NCI-H1694 treated with DMSO at 0.1 percent for 48 hours (cell line): ENCODE results near the gene HARBI1.

Experiments used
- DNase-seq: peaks from one replicate; lab custom pipeline; 2025; lab: John Stamatoyannopoulos, UW

Gene HARBI1

DNA sequence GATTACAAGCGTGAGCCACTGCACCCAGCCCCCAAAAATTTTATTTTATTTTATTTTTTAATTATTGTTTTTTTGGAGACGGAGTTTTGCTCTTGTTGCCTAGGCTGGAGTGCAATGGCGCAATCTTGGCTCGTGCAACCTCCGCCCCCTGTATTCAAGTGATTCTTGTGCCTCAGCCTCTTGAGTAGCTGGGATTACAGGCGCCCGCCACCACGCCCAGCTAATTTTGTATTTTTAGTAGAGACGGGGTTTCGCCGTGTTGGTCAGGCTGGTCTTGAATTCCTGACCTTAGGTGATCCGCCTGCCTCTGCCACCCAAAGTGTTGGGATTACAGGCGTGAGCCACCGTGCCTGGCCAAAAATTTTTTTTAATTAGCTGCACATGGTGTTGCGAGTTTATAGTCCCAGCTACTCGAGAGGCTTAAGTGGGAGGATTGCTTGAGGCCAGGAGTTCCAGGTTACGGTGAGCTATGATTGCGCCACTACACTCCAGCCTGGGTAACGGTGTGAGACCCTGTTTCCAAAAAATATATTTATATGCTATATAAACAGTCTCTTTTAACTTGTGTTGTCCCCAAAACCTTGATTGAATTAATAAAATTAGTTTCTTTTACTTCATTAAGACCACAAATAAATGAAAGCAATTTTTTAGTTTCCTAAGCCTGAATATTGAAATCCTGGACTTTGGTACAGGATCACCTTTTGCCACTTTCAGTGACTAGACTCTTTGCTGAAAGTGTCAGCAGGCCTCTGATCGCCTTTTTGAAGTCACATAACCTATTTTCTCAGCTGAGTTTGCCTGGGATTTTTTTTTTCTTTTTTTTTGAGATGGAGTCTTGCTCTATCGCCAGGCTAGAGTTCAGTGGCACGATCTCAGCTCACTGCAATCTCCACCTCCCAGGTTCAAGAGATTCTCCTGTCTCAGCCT is 16.5 kb upstream of the HARBI1 start:
- no peak for DNase-seq

DNA sequence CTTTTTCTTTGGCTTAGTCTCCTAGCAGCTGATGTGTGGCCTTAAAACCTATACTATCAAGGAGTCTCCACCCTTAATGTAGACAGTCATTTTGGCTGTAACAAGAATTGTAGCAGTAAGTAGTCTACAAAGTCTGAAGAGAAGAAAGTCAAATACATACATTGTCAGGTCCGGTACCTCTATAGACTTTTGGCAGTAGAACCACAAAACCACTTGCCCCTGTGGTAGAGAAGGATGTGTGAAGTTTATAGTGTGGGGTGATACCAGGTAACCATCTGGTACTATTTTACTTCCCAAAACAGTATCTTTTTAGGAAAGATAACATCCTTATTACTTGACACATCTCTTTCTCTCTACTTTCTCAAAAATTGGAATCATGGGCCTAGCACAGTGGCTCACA is 15.5 kb upstream of the HARBI1 start:
- DNase-seq: no peak

DNA sequence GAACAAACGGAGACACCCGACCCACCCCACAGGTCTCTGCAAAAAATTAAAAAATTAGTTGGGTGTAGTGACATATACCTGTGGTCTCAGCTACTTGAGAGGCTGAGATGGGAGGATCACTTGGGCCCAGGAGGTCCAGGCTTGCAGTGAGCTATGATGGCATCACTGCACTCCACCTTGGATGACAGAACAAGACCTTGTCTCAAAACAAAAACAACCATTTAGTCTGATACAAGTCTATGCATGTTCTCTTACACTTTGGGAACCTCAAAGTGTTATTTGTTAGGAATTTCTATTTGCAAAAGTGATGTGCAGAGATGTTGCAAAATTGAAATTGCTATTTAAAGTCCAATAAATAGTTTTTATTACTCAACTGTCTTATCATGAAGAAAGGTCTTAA is 14.6 kb upstream of the HARBI1 start:
- no peak for DNase-seq

DNA sequence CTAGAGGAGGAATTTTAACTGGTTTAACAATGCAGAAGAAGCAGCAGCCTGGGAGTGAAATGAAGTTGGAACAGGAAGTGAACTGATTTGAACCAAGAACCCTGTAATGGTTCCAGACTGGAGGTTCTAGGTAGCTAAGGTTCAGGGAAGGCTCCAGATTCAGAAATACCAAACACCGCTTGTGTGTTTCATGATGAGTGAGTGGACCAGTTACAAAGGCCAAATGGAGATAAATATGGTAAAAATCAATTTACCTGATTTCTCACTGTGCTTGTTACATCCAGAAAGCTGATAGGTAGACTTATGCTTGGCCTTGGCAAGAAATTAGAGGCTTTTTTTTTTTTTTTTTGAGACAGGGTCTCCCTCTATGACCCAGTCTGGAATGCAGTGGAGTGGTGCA is 13.2 kb upstream of the HARBI1 start:
- no peak for DNase-seq

DNA sequence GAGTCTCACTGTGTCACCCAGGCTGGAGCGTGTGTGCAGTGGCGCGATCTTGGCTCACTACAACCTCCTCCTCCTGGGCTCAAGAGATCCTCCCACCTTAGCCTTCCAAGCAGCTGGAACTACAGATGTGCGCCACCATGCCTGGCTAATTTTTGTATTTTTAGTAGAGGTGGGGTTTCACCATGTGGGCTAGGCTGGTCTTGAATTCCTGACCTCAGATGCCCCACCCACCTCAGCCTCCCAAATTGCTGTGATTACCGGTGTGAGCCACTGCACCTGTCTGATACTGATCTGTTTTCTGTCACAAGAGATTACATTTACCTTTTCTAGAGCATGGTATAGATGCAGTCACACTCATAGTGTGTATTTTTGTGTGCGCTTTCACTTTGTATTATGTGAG is 11.9 kb upstream of the HARBI1 start:
- DNase-seq: no peak

DNA sequence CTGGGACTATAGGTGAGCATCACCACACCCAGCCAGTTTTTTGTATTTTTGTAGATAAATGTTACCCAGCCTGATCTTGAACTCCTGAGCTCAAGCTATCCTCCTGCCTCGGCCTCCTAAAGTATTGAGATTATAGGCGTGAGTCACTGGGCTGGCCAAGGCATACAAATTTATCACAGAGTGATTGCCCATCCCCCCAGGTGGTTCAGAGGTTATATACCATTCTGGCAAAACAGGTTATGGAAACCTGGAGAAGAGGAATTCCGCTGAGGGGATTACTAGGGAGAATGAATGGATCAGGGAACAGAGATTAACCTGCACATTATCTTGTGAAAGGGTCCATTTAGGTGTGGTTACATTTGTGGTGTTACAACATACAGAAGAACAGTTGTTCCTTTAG is 8.4 kb upstream of the HARBI1 start:
- no peak for DNase-seq

DNA sequence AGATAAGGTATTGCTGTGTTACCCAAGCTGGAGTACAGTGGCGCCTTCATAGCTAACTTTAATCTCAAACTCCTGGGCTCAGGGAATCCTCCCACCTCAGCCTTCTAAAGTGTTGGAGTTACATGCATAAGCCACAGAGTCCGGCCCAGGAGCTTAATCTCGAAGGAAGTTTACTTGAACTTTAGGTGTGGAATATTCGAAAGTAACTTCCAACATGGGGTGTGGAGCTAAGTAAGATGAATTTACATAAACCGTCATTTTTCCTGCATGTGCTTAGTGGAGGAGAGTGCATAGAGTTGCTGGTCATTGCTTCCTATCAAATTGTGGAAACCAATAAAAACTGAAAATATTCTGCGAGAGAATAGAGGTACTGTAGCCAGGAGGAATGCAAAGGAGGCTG is 1.8 kb upstream of the HARBI1 start:
- DNase-seq: no peak

DNA sequence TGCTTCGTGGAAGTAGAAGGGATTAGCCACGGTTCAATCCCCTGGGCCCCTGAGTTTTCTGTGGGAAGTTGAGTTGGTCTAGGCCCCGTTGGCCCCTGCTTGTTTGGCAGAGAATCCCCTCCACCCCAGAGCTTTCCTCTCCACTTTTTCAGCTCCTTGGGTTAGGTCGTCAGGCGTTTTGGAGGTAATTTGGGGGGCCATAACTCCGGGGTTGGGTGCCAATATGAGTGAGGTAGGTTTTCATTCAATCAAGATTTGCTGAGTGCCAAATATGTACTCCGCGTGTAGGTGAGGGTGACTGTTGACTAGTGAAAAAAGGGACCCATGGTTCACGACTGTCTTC is 916 bp upstream of the HARBI1 start:
- no peak for DNase-seq

DNA sequence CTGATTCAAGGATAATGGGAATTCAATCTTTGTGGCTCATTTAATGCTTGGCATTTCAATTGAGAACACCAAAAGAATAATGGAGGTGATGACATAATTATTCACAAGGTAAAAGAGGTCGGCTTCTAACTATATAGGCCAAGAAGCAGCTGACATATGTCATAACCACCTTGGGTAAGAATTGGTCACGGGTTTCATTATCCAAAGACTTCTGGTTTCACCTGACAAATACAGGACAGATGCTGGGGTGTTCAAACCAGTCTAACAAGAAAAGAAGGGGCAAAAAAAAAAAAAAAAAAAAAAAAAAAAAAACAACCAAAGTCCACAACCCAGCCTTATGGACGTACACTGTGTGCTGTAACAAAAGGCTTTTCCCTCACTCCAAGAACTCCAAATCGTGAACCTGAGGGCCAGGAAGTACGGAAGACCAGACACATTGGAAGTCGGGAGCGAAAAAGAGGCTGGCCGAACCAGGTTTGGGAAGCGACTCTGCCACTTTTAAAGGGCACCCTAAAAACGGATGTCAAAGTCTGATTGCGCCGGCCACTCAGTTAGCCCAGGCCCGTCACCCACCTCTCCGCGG is 385 bp downstream of the HARBI1 start:
- DNase-seq: no peak

DNA sequence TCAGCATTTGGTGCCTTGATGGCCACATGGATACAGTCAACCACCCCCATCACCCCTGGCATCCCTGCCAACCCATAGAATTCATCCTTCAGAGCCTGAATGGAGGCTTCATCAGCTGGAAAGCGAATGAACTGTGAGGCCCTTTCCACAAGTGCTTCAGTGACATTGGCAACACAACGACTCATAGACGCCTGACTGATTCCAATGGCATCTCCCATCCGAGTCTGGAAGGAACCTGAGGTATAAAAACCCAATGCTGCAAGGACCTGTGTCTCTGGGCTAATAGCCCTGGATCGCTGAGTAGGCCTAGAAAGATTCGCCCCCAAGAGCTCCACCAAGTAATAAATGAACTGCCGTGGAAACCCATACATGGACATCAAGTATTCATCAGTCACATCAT is 1.3 kb downstream of the HARBI1 start:
- no peak for DNase-seq

DNA sequence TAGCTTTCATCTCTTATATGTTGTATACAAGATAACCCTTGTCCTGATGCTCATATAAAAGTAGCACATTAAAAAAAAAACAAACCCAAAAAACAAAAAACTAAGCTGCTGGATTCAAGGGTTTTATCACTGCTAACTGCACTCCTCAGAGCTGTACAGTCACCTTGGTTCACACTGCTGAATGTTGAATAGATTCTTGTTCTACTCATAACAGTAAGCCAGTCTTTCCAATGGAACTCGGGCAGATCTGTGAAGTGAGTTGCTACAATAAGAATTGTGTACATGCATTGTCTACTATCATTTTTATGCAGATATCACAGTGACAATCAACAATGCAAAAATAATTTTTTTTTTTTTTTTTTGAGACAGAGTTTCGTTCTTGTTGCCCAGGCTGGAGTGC is 4.7 kb downstream of the HARBI1 start:
- no peak for DNase-seq

DNA sequence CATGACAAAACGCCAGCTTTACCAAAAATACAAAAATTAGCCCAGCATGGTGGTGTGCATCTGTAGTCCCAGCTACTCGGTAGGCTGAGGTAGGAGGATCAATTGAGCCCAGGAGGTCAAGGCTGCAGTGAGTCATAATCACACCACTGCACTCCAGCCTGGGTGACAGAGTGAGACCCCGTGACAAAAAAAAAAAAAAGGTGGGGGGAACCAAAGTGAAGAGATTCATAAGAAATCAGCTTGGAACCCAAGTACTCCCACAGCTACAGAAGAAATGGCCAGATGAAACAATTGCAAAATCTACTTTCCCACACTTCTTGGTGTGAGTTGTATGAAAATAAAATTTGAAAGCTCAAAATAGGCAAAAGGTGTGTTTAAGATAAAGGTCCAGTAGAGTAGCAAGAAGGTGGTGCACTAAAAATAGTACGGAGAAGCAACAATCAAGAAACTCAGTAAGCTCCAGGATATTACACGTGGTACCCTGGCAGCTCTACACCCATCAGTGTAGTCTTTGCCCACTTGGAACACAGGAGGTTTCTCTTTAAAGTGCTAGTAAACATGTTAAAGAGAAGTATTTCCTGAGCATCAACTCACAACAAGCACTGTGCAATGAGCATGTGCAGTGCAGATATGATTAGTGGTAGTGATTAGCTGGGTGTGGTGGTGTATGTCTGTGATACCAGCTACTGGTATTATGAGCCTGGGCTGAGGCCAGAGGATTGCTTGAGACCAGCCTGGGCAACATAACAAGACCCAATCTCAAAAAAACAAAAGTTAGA is 5.3 kb downstream of the HARBI1 start:
- DNase-seq: no peak

DNA sequence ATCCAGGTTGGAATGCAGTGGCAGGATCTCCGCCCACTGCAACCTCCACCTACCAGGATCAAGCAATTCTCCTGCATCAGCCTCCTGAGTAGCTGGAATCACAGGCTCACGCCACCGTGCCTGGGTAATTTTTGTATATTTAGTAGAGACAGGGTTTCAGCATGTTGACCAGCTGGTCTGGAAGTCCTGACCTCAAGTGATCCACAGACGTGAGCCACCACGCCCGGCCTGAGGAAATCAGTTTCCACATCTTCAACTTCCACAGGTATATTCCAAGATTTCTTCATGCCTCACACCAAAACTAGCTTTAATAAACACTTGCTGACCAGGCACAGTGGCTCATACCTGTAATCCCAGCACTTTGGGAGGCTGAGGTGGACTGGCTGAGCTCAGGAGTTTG is 7.6 kb downstream of the HARBI1 start:
- DNase-seq: no peak

DNA sequence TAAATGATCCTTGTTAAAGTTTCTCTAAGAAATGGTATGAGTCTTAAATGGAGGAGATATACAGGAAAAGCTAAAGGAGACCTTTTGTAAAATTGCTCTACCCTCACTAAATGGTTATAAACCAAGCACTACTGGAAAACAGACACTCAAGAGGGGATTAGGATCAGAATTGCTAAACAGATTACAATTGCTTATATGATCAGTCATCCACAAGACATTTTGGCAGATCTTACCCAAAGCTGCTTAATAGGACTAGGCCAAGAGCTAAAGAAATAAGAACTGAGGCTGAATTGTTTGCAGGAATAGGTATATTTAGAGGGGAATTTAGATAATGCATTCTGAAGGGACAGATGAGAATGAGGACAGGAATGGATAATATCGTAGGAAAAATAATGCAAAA is 9.5 kb downstream of the HARBI1 start:
- no peak for DNase-seq

DNA sequence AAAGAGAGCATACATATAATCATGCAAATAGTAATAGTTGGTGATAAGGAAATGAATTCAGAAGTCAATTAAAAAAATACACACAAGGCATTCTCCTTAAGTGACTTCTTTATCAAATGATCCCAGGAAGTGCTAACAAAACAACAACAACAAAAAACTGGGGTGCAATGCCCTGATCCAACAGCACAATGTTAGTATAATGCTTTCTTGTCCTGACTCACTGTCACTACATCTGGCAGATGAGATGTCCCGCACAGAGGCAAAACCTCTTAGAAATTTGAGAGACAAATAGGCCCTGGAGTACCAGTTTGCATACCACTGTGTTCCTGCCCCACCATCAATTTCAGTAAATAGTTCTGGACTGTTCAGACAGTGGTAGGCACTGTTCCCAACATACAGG is 12.2 kb downstream of the HARBI1 start:
- no peak for DNase-seq

DNA sequence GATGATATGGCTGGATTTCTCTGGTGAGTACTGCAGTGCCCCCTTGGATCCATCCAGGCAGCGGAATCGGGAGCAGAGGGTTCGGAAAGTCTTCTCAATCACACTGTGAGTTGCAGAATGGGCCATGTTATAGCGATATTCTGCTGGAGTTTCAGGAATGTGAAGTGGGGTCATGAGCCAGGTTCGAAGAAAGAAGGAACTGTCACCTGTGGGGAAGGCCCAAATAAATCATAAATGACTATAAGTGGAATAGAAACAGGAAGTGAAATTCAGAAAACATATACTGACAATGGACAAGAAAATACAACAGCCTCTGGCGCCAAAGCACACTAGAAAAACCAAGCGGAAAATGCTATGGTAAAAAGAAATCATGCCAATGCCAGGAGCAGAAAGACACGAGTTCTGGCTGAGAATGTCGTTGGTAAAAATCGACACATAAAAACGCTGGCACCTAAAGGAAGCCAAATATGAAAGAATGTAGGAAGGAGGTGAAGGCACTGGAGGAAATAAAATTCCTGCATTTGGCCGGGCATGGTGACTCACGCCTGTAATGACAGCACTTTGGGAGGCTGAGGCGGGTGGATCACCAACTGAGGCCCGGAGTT is 13.2 kb downstream of the HARBI1 start:
- DNase-seq: no peak

DNA sequence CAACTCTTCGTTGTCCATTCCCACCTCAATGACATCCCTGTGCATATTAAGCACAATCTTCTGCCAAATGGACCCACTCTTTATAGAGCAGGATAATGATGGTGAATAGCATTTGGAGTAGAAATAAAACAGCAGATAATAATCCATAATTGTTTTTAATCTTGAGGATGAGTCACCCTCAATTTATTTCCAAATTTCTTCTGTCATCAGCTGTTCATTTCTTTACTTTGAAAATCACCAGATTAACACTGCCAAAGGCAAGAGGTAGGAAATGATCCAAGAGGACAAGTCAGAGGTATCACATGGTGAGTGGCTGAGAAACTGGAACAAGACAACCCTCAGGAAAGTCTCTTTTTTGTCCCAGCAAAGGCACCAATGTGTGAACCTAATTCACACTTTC is 15.9 kb downstream of the HARBI1 start:
- no peak for DNase-seq

DNA sequence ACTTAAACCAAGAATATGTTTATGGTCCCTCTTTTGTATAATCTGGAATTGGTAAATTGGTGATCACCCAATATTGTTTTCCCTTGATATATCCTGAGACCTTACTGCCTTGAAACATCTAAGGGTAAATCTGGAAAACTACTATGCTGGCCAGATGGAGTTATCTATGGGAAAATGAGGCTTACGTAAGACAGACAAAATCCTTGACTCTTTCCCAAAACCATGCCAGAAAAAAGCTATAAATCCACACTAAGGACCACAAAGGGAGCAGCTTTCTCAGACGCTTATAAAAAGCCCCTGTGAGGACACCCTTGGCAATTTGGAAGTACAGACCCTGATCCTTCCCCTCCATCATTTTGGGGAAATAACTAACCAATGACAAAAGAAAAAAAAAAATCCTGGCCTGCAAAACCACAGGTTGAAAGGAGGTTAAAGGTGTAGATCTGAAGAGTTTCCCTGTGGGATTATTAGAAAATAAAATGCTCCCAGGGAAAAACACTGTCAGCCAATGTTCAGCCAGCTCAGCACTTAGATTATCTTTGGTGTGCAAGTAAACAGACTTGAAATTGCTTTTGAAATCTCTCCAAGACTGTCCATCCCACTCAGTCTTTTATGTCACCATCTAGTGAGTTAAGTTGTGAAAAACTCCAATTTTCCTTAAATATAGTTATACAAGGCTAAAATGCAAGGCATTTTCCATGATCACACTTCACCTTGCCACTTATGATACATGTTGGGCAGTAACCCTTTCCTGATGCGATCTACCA is 16.6 kb downstream of the HARBI1 start:
- no peak for DNase-seq

DNA sequence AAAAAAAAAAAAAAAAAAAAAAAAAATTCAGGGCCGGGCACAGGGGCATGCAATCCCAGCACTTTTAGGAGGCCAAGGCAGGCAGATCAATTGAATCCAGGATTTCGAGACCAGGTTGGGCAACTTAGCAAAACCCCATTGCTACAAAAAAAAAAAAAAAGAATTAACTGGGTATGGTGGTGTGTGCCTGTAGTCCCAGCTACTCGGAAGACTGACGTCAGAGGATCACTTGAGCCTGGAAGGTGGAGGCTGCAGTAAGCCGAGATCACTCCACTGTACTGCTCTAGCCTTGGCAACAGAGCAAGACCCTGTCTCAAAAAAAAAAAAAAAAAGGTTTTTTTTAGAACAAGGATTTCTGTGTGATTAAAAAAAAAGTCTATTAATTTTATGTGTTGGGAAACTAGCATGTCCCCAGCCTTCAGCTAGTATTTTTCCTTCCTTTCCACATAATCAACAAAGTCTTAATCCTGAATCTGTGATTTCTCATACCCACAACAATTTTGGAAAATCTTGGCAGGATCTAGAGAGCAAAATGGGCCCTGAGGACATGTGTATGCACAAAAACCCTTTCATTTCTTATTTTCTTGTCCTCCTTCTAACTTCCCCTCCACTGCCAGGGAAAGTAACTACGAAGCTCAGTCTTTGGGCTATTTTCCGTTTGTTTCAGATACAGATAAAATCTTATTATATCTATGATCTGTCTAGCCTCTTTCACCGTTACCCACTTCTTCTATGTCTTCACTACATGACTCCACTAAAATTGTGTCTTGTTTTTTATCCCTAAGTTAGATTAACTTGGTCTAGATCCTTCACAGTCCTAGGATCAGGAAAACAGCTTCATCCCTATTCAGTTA is 17.5 kb downstream of the HARBI1 start:
- DNase-seq: no peak

DNA sequence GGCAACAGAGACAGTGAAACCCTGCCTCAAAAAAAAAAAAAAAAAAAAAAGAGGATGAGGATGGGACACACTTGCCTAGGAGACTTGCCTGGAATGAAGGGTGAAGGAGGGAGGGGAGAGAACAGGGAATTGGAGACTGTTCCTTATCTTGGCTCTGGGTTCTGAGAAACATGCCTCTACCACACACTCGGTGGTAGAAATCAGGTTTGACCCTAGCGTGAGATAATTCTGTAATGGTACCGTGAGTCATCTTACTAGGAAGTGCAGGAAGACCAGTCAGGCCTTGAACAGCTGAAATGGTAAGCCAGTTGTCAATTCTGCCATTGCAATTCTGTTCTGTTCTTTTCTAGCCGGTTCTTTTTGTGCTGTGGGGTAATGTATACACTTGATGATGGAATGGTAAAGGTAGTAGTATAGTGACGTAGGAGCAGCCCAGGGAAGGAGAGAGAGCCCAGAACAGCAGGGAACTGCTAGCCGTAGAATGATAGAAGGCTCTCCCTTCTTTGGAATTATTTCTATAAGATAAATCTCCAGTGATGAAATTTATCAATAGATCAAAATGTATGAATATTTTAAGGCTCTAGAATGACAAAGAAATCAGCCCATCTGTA is 19.3 kb downstream of the HARBI1 start:
- no peak for DNase-seq

DNA sequence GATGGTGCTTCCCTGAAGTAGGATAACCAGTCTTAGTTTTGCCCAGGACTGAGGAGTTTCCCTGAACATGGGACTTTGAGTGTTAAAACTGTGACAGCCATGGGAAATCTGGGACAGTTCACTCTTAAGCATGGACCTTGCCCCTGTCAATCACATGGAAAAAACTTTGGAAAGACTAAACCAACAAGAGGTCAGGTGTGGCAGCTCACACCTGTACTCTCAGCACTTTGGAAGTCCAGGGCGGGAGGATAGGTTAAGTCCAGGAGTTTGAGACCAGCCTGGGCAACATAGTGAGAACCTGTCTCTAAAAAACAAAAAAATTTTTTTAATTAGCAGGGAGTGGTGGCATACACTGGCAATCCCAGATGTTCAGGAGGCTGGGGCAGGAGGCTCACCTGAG is 19.9 kb downstream of the HARBI1 start:
- DNase-seq: no peak
